ENCODE measurements around the gene TFF3.

GRCh38 chr21:42291003-42291750, 24.0 kb downstream of the TFF3 start:
- TF ChIP-seq POLR2A (IDR thresholded peaks at IDR 0.05; ENCODE audit: low read length) = no peak
- TF ChIP-seq GATA1 (IDR thresholded peaks at IDR 0.05; ENCODE audit: low read depth, low read length) = no peak

All from erythroblast (primary cell).